H1 (cell line): Measurements from ENCODE around the gene MARCHF10. TPM values are rescaled to one million over a fixed set of nuclear protein-coding genes. Genes with fewer than 3 reads are reported as not detected.

ENCODE experiments used
- CTCF ChIA-PET: fragments of 300-600 bp; sonication (Branson Sonifier 250); formaldehyde crosslinking; loops from one replicate; lab custom pipeline; 2021; ENCODE audit not compliant: partially characterized antibody; lab: Charles Lee
- POLR2A ChIA-PET: fragments of 300-600 bp; sonication (Branson Sonifier 250); formaldehyde crosslinking; loops from one replicate; lab custom pipeline; 2021; ENCODE audit warnings: inconsistent platforms; ENCODE audit not compliant: partially characterized antibody; lab: Charles Lee
- DNase-seq, 2 experiments: peaks; one replicate each; pipeline versions ENCODE4 v3.0.0 to v3.0.0-alpha.2; 2010 to 2022; ENCODE audit warnings: low spot score in 2 of 2, low read depth in 1 of 2, mixed read lengths in 1 of 2
- FAIRE-seq: peaks from 2 replicates; lab custom pipeline; 2011; peaks lifted over from hg19 to GRCh38; lab: Jason Lieb, UNC
- H2AFZ ChIP-seq: 2 replicates; pipeline ENCODE4 v1.8.1; 2012; ENCODE audit warnings: low read length, inconsistent platforms
- H2AK5ac ChIP-seq: 2 replicates; pipeline ENCODE4 v1.6.1; 2013; ENCODE audit warnings: low read depth, low read length
- H2BK120ac ChIP-seq: replicated peaks from 2 replicates; pipeline ENCODE3; 2013; ENCODE audit warnings: low read depth, low read length, inconsistent platforms
- H2BK12ac ChIP-seq: 2 replicates; pipeline ENCODE4 v1.6.1; 2013; ENCODE audit warnings: low read depth, low read length
- H2BK15ac ChIP-seq: 2 replicates; pipeline ENCODE4 v1.6.1; 2013; ENCODE audit warnings: low read length
- H2BK20ac ChIP-seq: 2 replicates; pipeline ENCODE4 v1.6.1; 2013; ENCODE audit warnings: low read length
- H2BK5ac ChIP-seq: 2 replicates; pipeline ENCODE4 v1.6.1; 2013; ENCODE audit warnings: low read depth, low read length
- H3K14ac ChIP-seq: 2 replicates; pipeline ENCODE4 v1.6.1; 2013; ENCODE audit warnings: inconsistent platforms; ENCODE audit not compliant: insufficient read length
- H3K18ac ChIP-seq: 2 replicates; pipeline ENCODE4 v1.6.1; 2013; ENCODE audit warnings: low read length; ENCODE audit errors: extremely low read depth
- H3K23ac ChIP-seq: 2 replicates; pipeline ENCODE4 v1.6.1; 2013; ENCODE audit warnings: inconsistent platforms; ENCODE audit not compliant: insufficient read length
- H3K23me2 ChIP-seq: 2 replicates; pipeline ENCODE4 v1.6.1; 2013; ENCODE audit warnings: low read depth, low read length
- H3K27ac ChIP-seq: 2 replicates; pipeline ENCODE4 v1.6.1; 2011; ENCODE audit warnings: low read depth, low read length, inconsistent platforms
- H3K27me3 ChIP-seq, 4 experiments: replicated peaks in 1 of 4; 1 replicate in 1 of 4; 2 replicates in 3 of 4; pipeline versions ENCODE4 v1.6.1 to v1.8.1; 2011 to 2013; ENCODE audit warnings: low read length in 3 of 4, mild to moderate bottlenecking in 3 of 4, inconsistent platforms in 2 of 4, mixed read lengths in 2 of 4, moderate library complexity in 1 of 4; ENCODE audit not compliant: control insufficient read depth in 3 of 4, insufficient read depth in 3 of 4; ENCODE audit errors: extremely low read depth in 1 of 4
- H3K36me3 ChIP-seq, 4 experiments: 2 replicates each; pipeline versions ENCODE4 v1.6.1 to v1.8.1; 2011 to 2013; ENCODE audit warnings: mild to moderate bottlenecking in 4 of 4, low read length in 3 of 4, moderate library complexity in 2 of 4, control low read depth in 1 of 4, inconsistent platforms in 1 of 4; ENCODE audit not compliant: insufficient read depth in 4 of 4, control insufficient read depth in 2 of 4
- H3K4ac ChIP-seq: replicated peaks from 2 replicates; pipeline ENCODE3; 2013; ENCODE audit warnings: low read length, low read depth, mixed read lengths, inconsistent platforms; ENCODE audit not compliant: insufficient read length
- H3K4me1 ChIP-seq, 4 experiments: replicated peaks in 1 of 4; 1 replicate in 1 of 4; 2 replicates in 3 of 4; pipeline versions ENCODE4 v1.6.1 to v1.8.1; 2011 to 2013; ENCODE audit warnings: low read length in 3 of 4, inconsistent platforms in 2 of 4, mixed read lengths in 1 of 4; ENCODE audit not compliant: insufficient read depth in 4 of 4, control insufficient read depth in 3 of 4
- H3K4me2 ChIP-seq, 2 experiments: 2 replicates each; pipeline versions ENCODE4 v1.6.1 to v1.8.1; 2011 to 2013; ENCODE audit warnings: low read depth in 2 of 2, low read length in 2 of 2, control low read depth in 1 of 2, inconsistent platforms in 1 of 2, mild to moderate bottlenecking in 1 of 2; ENCODE audit not compliant: insufficient read depth in 1 of 2
- H3K4me3 ChIP-seq, 4 experiments: fragments of 200-600, 300-600 bp in 1 of 4; sonication (generic), shearing (Covaris generic), sonication (Bioruptor Twin) in 1 of 4; 2 replicates each; pipeline versions ENCODE4 v1.5.1 to v1.8.1; 2011 to 2016; ENCODE audit warnings: low read length in 4 of 4, low read depth in 3 of 4, control low read depth in 2 of 4, inconsistent platforms in 2 of 4, mild to moderate bottlenecking in 2 of 4, mixed read lengths in 1 of 4, moderate library complexity in 1 of 4; ENCODE audit not compliant: insufficient read depth in 2 of 4; ENCODE audit errors: extremely low read depth in 1 of 4
- H3K56ac ChIP-seq: replicated peaks from 2 replicates; pipeline ENCODE3; 2013; ENCODE audit warnings: low read depth, mild to moderate bottlenecking, mixed read lengths, low read length, inconsistent platforms; ENCODE audit not compliant: insufficient read length
- H3K79me1 ChIP-seq: 2 replicates; pipeline ENCODE4 v1.6.1; 2013; ENCODE audit warnings: low read depth, low read length, control low read depth
- H3K79me2 ChIP-seq, 2 experiments: 2 replicates each; pipeline versions ENCODE4 v1.6.1 to v1.8.1; 2012 to 2013; ENCODE audit warnings: low read length in 2 of 2, mild to moderate bottlenecking in 2 of 2, inconsistent platforms in 1 of 2; ENCODE audit not compliant: insufficient read depth in 2 of 2, control insufficient read depth in 1 of 2
- H3K9ac ChIP-seq, 4 experiments: replicated peaks in 1 of 4; 1 replicate in 1 of 4; 2 replicates in 3 of 4; pipeline versions ENCODE4 v1.6.1 to v1.8.1; 2011 to 2013; ENCODE audit warnings: low read depth in 3 of 4, low read length in 3 of 4, control low read depth in 2 of 4, mild to moderate bottlenecking in 2 of 4, moderate library complexity in 2 of 4, inconsistent platforms in 1 of 4; ENCODE audit errors: extremely low read depth in 1 of 4
- H3K9me3 ChIP-seq, 2 experiments: 2 replicates each; pipeline versions ENCODE4 v1.6.1 to v1.8.1; 2012 to 2013; ENCODE audit warnings: mild to moderate bottlenecking in 2 of 2, moderate library complexity in 2 of 2, control low read depth in 1 of 2, inconsistent platforms in 1 of 2, low read depth in 1 of 2, low read length in 1 of 2, mixed read lengths in 1 of 2; ENCODE audit not compliant: insufficient read depth in 2 of 2
- H4K20me1 ChIP-seq, 2 experiments: replicated peaks in 1 of 2; 2 replicates each; pipeline versions ENCODE3 to v1.8.1; 2011 to 2013; ENCODE audit warnings: inconsistent platforms in 2 of 2, low read length in 2 of 2, mild to moderate bottlenecking in 1 of 2; ENCODE audit not compliant: insufficient read depth in 2 of 2, control insufficient read depth in 1 of 2
- H4K5ac ChIP-seq: 2 replicates; pipeline ENCODE4 v1.6.1; 2013; ENCODE audit warnings: low read length, low read depth, mixed read lengths, inconsistent platforms; ENCODE audit not compliant: insufficient read length
- H4K8ac ChIP-seq: 2 replicates; pipeline ENCODE4 v1.8.0; 2013; ENCODE audit warnings: mild to moderate bottlenecking, moderate library complexity, low read length, inconsistent platforms; ENCODE audit not compliant: insufficient read depth; ENCODE audit errors: extremely low read depth
- H4K91ac ChIP-seq: replicated peaks from 2 replicates; pipeline ENCODE3; 2013; ENCODE audit warnings: low read length, mixed read lengths, inconsistent platforms; ENCODE audit not compliant: insufficient read length
- CBX5 ChIP-seq: fragments of 300-800, 300-1000 bp; sonication (generic); IDR thresholded peaks from 2 replicates; pipeline ENCODE4 v1.7.1; 2016; ENCODE audit warnings: antibody characterized with exemption, low read length, low read depth
- CTBP2 ChIP-seq: IDR thresholded peaks from 2 replicates; pipeline ENCODE4 v1.7.0; 2011; ENCODE audit warnings: borderline replicate concordance, mild to moderate bottlenecking, moderate library complexity, mixed read lengths, low read length; ENCODE audit not compliant: insufficient read depth, insufficient read length
- JUND ChIP-seq: IDR thresholded peaks from 2 replicates; pipeline ENCODE4 v1.6.1; 2011; ENCODE audit warnings: mild to moderate bottlenecking, improper control_type of control experiment, low read length
- KDM5A ChIP-seq: fragments of 200-600 bp; IDR thresholded peaks from 2 replicates; pipeline ENCODE4 v1.7.1; 2012; ENCODE audit warnings: mild to moderate bottlenecking, low read length, inconsistent platforms, mixed read lengths
- RBBP5 ChIP-seq: IDR thresholded peaks from 2 replicates; pipeline ENCODE4 v1.7.1; 2012; ENCODE audit warnings: low read depth, mild to moderate bottlenecking, inconsistent platforms, low read length, moderate library complexity, borderline replicate concordance
- SIRT6 ChIP-seq: IDR thresholded peaks from one replicate; pipeline ENCODE4 v1.7.1; 2012; ENCODE audit warnings: low read length, inconsistent platforms
- SIX5 ChIP-seq: IDR thresholded peaks from 2 replicates; pipeline ENCODE4 v1.6.1; 2011; ENCODE audit warnings: mild to moderate bottlenecking, low read depth, low read length
- TAF7 ChIP-seq: optimal IDR thresholded peaks from 2 replicates; pipeline ENCODE3; 2011; ENCODE audit warnings: low read depth, mild to moderate bottlenecking, inconsistent platforms, low read length, moderate library complexity, borderline replicate concordance
- TBP ChIP-seq: IDR thresholded peaks from 2 replicates; pipeline ENCODE4 v1.6.1; 2011; ENCODE audit warnings: low read depth, low read length, improper control_type of control experiment
- WGBS, 2 experiments: shearing (Covaris generic) in 1 of 2; methylation state at CpG; one replicate each; pipeline versions ENCODE4 v1.1.6 to v1.1.7; 2013 to 2015; ENCODE audit warnings: low lambda C conversion rate in 2 of 2, mixed read lengths in 2 of 2, inconsistent platforms in 1 of 2, low coverage in 1 of 2, missing lambda C conversion rate in 1 of 2; ENCODE audit not compliant: insufficient replicate concordance in 2 of 2, insufficient coverage in 1 of 2, insufficient read length in 1 of 2; ENCODE audit errors: extremely low coverage in 1 of 2, missing lambda C conversion rate in 1 of 2; 5-methylcytosine and 5-hydroxymethylcytosine counted together
- polyA plus RNA-seq, 7 experiments: library from polyadenylated mRNA; depleted of rRNA in 3 of 7; stranded (reverse) in 5 of 7; unstranded in 2 of 7; fragments of >200 nt in 5 of 7; fragments of 200-250 nt in 2 of 7; gene quantifications; 1 replicate in 5 of 7; 2 replicates in 1 of 7; 4 replicates in 1 of 7; pipeline versions ENCODE4 v1.2.1 to v1.2.3, GENCODE V29; 2011 to 2013; ENCODE audit warnings: missing spikeins in 2 of 7, mixed read lengths in 2 of 7
- total RNA-seq: library from RNA; stranded (reverse); fragmentation: NEBNext Ultra II Directional; extraction: Animal tissue kit (Norgen Biotek cat#: 25700); gene quantifications from 2 replicates; pipeline ENCODE4 v1.2.1, GENCODE V29; 2021
- TF ChIP-seq, protein P1 (sequence below), 3 experiments: IDR thresholded peaks; 1 replicate in 2 of 3; 2 replicates in 1 of 3; pipeline versions ENCODE4 v1.5.1 to v1.6.1; 2011; ENCODE audit warnings: low read length in 3 of 3, mild to moderate bottlenecking in 3 of 3, inconsistent platforms in 2 of 3, low read depth in 1 of 3, moderate library complexity in 1 of 3; ENCODE audit not compliant: insufficient read depth in 1 of 3; ENCODE audit errors: control extremely low read depth in 1 of 3

Gene MARCHF10
- total and polyA plus RNA-seq, 2 of the 8 experiments (the other 6 are each of a cell fraction or from before 2014, with no cell fraction given) = 0.48 to 0.73 TPM

DNA sequence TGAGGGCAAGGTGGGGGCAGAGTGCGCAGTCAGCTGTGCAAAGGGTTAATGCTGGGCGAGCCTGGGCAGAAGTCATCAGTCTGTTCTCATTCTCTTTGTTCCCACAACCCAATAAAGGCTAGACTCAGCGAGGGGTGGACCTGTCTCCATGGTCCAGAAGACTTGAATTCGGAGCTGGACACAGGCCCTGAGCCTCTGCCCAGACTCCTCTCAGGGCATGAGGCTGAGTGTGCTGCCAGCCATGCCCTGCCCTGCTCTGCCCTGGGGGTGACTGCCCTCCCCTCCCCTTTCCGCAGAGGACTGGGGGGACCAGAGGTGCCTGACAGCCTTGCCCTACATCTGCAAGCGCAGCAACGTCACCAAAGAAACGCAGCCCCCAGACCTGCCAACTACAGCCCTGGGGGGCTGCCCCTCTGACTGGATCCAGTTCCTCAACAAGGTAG lies 126.2 kb downstream of the MARCHF10 start:
- 92% methylated on average over 7 of the region's 8 CpGs; no CpG with 5 or more reads in 1 of the 2 experiments for WGBS, 2 experiments
- Histone ChIP-seq H4K8ac (no peak overlapping the region), H2BK20ac (no peak overlapping the region), H2BK15ac (no peak overlapping the region), H2AK5ac (no peak overlapping the region), H2AFZ (no peak overlapping the region), H3K79me1 (no peaks in the 10 kb centered on the region), H3K9ac (no peak overlapping the region), H3K4me3 (no peak overlapping the region), H3K79me2 (no peaks in the 10 kb centered on the region), H4K20me1 (peaks cover 0 to 2% of the 10 kb centered on the region in 2 experiments), H2BK120ac (no peak overlapping the region), H2BK5ac (no peak overlapping the region), H3K23me2 (no peaks in the 10 kb centered on the region), H4K91ac (no peak overlapping the region), H3K9me3 (peaks cover 0 to 3% of the 10 kb centered on the region in 2 experiments; a peak in 2 of 4 replicates), H3K14ac (no peak overlapping the region), H3K4me2 (no peak overlapping the region), H3K23ac (no peak overlapping the region), H4K5ac (no peak overlapping the region), H2BK12ac (no peak overlapping the region), H3K18ac (no peak overlapping the region), H3K27ac (no peak overlapping the region), H3K27me3 (no peaks in the 10 kb centered on the region), H3K56ac (no peak overlapping the region), H3K4me1 (peaks cover 0 to 4% (median 0%) of the 10 kb centered on the region in 4 experiments; a peak in 2 of 7 replicates), H3K36me3 (peaks cover 0 to 7% (median 3%) of the 10 kb centered on the region in 4 experiments; a peak in 3 of 8 replicates), H3K4ac (no peak overlapping the region)
- ChIA-PET POLR2A (interaction anchor here (0.7 to 1.4 kb wide), 2 partner anchors 8 to 12 kb away, joined by 3 read pairs; no protein-coding TSS in a partner anchor), CTCF (interaction anchor here (1.1 to 3.7 kb wide), 4 partner anchors 9 to 314 kb away, joined by 4 to 20 read pairs (median 10); no protein-coding TSS in a partner anchor)
- no peak for FAIRE-seq
- no peak for DNase-seq
- no peak for TF ChIP-seq SIX5
- TF ChIP-seq SIRT6 = no peak
- TF ChIP-seq TBP = no peak
- no peak for TF ChIP-seq KDM5A
- no peak for TF ChIP-seq CBX5
- no peak for TF ChIP-seq TAF7
- no peak for TF ChIP-seq RBBP5
- TF ChIP-seq, protein P1, sequence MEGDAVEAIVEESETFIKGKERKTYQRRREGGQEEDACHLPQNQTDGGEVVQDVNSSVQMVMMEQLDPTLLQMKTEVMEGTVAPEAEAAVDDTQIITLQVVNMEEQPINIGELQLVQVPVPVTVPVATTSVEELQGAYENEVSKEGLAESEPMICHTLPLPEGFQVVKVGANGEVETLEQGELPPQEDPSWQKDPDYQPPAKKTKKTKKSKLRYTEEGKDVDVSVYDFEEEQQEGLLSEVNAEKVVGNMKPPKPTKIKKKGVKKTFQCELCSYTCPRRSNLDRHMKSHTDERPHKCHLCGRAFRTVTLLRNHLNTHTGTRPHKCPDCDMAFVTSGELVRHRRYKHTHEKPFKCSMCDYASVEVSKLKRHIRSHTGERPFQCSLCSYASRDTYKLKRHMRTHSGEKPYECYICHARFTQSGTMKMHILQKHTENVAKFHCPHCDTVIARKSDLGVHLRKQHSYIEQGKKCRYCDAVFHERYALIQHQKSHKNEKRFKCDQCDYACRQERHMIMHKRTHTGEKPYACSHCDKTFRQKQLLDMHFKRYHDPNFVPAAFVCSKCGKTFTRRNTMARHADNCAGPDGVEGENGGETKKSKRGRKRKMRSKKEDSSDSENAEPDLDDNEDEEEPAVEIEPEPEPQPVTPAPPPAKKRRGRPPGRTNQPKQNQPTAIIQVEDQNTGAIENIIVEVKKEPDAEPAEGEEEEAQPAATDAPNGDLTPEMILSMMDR (IDR thresholded peaks at IDR 0.05; ENCODE audit: control extremely low read depth in 1 of 3, insufficient read depth in 1 of 3, low read depth in 1 of 3, low read length in 3 of 3) = no peak
- no peak for TF ChIP-seq CTBP2
- TF ChIP-seq JUND = no peak
